Stimulated activated CD4-positive, alpha-beta T cell treated with anti-CD3 and anti-CD28 coated beads, Interleukin-15, amount 100 ng/mL, for 24 hours (primary cell): ENCODE results near the gene KASH5.
A peak's percentile ranks its signal among the peaks of the same experiment; 100 is the strongest.

Experiments used
- DNase-seq: peaks from one replicate; pipeline ENCODE4 v3.0.0-alpha.2; 2020

Gene KASH5

DNA sequence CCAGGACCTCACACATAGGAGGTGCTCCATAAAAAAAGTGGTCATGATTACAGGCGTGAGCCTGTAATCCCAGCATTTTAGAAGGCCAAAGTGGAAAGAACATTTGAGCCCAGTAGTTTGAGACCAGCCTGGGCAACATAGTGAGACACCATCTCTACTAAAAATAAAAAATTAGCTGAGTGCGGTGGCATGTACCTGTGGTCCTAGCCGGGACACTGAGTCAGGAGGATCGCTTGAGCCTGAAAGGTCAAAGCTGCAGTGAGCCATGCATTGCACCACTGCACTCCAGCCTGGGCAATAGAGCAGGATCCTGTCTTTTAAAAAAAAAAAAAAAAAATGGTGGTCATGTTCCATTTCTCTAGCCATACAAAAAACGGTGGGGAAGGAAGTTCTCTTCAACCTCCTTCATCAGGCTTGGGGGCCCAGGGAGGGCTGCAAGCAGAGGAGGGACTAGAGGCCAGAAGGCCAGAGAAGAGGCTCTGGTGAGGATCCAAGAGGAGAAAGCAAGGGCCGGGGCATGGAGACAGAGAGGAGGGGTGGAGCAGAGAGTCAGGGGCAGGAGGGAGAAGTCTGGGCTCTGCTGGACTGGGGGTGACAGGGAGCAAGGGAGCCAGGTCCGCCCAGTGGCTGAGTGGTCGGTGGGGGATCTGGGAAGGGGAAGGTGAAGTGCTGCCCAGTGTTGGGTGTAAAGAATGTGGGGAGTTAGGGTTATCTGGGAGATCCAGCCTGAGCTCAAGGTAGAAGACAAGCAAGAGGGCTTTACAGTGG, 8.9 kb downstream of the KASH5 start:
- DNase-seq, result no peak

GRCh38 chr19:49398001-49398615, 10.1 kb downstream of the KASH5 start:
- DNase-seq, result no peak

DNA sequence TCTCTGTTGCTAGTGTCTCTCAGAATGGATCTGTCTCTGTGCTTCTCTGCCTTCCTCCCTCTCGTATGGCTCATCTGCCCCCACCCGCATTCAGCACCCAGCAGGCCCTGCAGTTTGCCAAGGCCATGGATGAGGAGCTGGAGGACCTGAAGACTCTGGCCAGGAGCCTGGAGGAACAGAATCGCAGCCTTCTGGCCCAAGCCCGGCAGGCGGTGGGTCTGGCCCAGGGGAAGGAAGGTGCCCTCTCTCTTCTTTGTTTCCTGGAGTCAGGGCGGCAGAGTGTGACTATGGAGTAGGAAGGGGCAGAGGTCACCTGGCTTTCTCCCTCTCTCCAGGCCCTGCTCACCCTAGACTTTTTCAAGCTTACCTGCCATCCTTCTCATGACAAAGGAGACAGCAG, 10.9 kb downstream of the KASH5 start:
- DNase-seq, result no peak

GRCh38 chr19:49400029-49400428, 12.0 kb downstream of the KASH5 start:
- DNase-seq, result no peak

- DNase-seq, result no peak
Observed at GRCh38 chr19:49403404-49404187, 15.5 kb downstream of the KASH5 start.

DNA sequence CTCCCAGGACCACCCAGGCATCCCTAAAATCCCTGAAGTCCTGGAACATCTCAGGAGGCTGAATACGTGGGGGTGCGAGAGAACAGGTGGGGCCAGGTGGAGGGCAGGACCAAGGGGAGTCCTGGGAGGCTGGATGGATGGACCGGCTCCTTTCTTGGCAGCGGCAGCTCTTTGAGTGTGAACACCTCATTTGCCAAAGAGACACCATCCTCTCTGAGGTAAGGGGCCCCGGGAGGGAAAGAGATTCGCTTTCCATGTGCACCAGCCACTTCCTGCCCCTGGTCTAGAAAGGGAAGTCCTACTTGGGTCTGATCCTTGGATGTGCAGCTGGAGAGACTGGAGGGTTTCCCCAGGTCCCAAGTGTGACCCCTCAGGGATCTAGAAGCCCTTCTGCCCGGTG, 19.0 kb downstream of the KASH5 start:
- DNase-seq, result no peak

DNA sequence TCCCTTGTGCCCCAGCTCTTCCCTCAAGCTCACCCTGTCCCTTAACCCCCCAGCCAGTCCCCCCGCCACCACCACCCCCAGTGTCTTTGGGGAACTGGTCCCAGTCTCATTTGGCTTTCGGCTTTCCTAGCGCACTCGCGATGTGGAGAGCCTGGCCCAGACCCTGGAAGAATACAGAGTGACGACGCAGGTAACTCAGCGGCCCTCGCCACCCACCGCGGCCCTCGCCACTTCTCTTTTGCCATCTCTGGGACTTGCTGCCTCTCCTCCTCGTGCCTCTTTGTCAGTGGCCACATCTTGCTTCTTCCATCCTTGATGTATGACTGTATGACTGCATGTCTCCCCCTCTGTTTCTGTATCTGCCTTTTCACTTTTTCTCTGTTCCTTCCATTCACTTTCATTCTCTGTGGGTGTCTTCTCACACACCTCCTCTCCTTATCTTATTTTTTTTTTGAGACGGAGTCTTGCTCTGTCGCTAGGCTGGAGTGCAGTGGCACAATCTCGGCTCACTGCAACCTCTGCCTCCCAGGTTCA, 19.5 kb downstream of the KASH5 start:
- no peak for DNase-seq

DNA sequence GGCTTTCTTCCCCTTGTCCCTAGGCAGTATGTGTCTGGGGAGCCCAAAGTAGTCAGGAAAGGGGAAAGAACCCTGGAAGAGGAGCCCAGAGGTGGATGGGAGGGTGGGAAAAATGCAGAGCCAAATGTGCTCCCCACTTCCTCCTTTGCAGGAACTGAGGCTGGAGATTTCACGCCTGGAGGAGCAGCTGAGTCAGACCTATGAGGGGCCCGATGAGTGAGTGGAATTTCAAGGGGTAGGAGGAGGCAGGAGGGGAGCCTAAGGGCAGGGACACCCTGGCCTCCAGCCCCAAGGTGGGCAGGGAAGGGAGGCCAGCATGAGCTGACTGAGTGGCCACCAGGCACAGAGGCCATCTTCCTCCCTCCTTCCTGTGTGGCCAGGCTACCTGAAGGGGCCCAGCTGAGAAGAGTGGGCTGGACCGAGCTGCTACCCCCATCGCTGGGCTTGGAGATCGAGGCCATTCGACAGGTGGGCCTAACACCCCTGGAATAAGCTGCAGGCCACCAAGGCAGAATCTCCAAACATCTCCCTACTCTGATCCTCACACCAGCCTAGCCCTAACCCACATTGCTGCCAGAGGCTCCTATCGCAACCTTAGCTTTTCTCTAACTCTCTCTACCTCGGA, 20.9 kb downstream of the KASH5 start:
- DNase-seq, result peak; percentile 19

- peak; percentile 30 for DNase-seq
Observed at GRCh38 chr19:49409441-49410029, 21.5 kb downstream of the KASH5 start.

DNA sequence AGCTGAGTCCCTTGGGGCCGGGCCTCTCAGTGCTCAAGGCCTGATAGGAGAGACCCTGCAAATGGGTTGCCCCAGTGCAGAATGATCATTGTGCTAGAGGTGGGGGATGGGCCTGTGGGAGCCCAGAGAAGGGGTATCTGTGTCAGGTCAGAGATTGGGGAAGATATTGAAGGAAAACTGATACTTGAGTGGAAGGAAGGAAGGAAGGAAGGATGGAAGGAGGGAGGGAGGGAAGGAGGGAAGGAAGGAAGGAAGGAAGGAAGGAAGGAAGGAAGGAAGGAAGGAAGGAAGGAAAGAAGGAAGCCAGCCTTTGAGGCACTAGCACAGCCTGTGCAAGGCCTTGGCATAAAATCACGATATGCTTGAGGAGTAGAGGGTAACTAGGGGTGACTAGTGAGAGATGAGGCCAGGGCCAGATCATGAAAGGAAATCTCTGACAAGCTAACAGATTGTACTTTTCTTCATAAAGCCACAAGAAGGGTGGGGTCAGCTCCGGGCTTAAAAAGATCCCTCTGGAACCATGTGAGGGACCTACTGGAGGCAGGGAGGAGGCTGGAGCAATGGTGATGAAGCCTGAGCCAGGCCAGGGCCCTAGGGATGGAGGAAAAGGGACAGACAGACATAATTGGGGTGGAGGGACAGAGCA, 23.8 kb downstream of the KASH5 start:
- DNase-seq, result no peak

GRCh38 chr19:49413348-49413747, 25.3 kb downstream of the KASH5 start:
- no peak for DNase-seq

GRCh38 chr19:49414256-49414655, 26.2 kb downstream of the KASH5 start:
- no peak for DNase-seq

GRCh38 chr19:49415102-49415809, 27.2 kb downstream of the KASH5 start:
- DNase-seq, result no peak

- DNase-seq, result no peak
Observed at GRCh38 chr19:49415810-49416200, 27.8 kb downstream of the KASH5 start.

DNA sequence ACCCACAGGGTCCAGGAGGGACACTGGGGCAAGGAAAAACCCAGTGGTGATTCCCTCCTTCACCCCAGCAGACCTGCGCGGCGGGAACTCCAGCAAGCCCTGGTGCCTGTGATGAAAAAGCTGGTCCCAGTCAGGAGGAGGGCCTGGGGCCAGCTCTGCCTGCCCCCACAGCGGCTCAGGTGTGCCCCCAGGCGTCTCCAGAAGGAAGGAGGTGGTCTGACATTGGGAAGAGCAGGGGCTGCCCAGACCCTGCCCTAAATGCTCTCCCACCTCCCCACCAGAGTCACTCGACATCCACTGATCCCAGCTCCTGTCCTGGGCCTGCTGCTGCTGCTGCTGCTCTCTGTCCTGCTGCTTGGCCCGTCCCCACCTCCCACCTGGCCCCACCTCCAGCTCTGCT, 29.0 kb downstream of the KASH5 start:
- no peak for DNase-seq

DNA sequence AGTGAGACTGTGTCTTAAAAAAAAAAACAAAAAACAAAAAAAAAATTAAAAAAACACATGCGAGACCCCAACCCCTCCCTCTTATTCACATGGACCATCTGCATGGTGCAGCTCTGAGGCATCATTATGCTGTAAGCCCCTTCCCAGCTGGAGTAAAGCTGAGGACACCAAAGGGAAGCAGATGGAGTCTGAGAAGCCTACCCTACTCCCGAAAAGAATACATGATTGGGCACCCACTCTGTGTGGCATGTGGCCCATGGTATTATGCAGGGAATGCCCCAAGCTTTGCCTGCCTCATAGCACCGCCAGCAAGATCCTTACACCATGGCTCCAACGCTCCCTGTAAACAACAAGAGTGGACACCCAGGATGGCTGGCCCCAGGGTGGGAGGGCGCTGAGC, 30.5 kb downstream of the KASH5 start:
- DNase-seq, result no peak

DNA sequence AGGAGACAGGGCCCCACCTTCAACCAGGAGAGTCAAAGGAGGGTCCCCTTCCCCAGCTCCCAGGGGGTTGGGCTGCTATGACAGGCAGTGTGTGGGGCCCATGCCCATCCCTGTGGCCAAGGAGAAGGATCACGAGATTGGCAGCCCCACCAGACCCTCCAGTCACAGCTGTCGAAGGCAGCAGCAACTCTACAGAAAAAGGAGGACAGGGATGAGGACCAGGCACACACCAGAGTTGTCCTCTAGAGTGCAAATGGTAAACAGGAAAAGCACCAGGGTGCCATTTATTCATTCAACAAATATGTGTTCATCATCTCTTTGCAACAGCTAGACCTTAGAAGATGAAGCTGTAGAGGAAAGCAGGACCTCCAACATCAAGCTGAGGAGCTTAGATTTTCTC, 31.1 kb downstream of the KASH5 start:
- DNase-seq, result no peak

DNA sequence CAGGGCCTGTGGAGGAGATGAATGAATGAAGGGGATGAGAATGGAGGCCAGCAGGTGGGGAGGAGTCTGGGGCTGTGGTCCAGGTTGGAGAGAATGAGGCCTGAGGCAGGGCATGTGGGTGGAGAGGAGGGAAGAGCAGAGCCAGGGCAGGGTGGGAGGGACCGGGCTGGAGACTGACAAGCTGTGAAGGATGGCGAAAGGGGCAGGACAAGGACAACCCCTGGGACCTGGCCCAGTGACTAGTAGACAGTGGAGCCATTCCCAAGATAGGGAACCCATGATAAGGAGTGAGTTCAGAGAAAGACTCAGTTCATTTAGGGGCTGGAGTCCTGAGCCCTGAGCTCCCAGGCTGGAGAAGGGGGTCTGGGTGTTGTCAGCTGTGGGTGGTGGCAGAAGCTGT, 32.2 kb downstream of the KASH5 start:
- no peak for DNase-seq

- peak; percentile 74 for DNase-seq
Observed at GRCh38 chr19:49421039-49421877, 33.2 kb downstream of the KASH5 start.

DNA sequence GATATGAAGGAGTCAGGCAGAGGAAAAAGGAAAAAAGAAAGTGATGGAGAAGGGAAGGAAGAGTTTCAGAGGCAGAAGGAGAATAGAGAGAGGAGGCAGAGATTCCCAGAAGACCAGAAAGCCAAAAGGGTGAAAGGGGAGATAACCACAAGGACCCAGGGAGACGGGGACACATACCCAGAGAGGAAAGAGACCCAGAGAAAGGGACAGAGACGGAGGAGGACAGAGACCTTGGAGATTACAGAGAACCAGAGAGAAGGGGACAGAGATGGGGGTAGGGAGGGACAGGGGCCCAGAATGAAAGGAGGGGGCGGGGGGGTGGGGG, 33.8 kb downstream of the KASH5 start:
- no peak for DNase-seq
